HCT116 (cell line): ENCODE measurements around the gene ARHGAP20.

ENCODE experiments used
- CEBPB ChIP-seq: IDR thresholded peaks from 2 replicates; pipeline ENCODE4 v1.6.1; 2012; ENCODE audit warnings: low read depth
- ELF1 ChIP-seq: IDR thresholded peaks from 2 replicates; pipeline ENCODE4 v1.6.1; 2012; ENCODE audit warnings: low read depth, borderline replicate concordance
- POLR2A ChIP-seq: IDR thresholded peaks from 2 replicates; pipeline ENCODE4 v1.7.0; 2011; ENCODE audit warnings: borderline replicate concordance; ENCODE audit not compliant: insufficient read depth, insufficient read length; ENCODE audit errors: extremely low read depth
- RAD21 ChIP-seq: IDR thresholded peaks from 2 replicates; pipeline ENCODE4 v1.6.1; 2012; ENCODE audit warnings: low read depth, mild to moderate bottlenecking
- TCF7L2 ChIP-seq: IDR thresholded peaks from 2 replicates; pipeline ENCODE4 v1.7.0; 2011; ENCODE audit warnings: borderline replicate concordance, inconsistent platforms; ENCODE audit not compliant: insufficient read depth, insufficient read length; ENCODE audit errors: extremely low read depth
- ZNF274 ChIP-seq: fragments of 200-500 bp; sonication (Bioruptor generic); IDR thresholded peaks from 2 replicates; pipeline ENCODE4 v1.6.1; 2014; ENCODE audit warnings: mild to moderate bottlenecking, low read depth, low read length, inconsistent platforms
- TF ChIP-seq, protein P1 (sequence below), 3 experiments: fragments of 200-600 bp in 1 of 3; sonication (generic) in 1 of 3; IDR thresholded peaks in 2 of 3; conservative IDR thresholded peaks in 1 of 3; 2 replicates each; pipeline ENCODE4 v1.5.1; 2012 to 2017; ENCODE audit warnings: low read depth in 2 of 3, low read length in 2 of 3, antibody characterized with exemption in 1 of 3, borderline replicate concordance in 1 of 3, control low read depth in 1 of 3, mild to moderate bottlenecking in 1 of 3, mixed read lengths in 1 of 3, mixed run types in 1 of 3, moderate library complexity in 1 of 3; ENCODE audit not compliant: insufficient read depth in 1 of 3
- TF ChIP-seq, protein P2 (sequence below): IDR thresholded peaks from 2 replicates; pipeline ENCODE4 v1.6.1; 2012

DNA sequence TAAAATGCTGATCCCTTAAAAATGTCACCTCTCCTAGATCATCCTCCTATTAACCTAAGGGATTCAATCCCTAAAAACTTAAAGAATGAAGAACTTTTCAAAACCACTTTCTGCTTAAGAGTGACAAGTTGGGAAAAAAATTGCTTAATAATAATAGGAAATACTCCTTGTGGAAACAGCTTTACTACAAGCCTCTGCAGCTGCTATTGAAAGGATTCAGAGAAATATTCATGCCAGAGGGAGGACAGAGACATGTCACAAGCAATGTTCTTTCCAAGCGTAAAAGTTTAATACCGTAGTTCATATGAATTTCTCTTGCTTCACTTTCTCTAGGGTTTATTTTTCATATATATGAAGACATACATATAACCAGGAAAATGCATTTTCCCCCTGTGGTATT, 98.2 kb downstream of the ARHGAP20 start:
- no peak for TF ChIP-seq CEBPB
- TF ChIP-seq, protein P1, sequence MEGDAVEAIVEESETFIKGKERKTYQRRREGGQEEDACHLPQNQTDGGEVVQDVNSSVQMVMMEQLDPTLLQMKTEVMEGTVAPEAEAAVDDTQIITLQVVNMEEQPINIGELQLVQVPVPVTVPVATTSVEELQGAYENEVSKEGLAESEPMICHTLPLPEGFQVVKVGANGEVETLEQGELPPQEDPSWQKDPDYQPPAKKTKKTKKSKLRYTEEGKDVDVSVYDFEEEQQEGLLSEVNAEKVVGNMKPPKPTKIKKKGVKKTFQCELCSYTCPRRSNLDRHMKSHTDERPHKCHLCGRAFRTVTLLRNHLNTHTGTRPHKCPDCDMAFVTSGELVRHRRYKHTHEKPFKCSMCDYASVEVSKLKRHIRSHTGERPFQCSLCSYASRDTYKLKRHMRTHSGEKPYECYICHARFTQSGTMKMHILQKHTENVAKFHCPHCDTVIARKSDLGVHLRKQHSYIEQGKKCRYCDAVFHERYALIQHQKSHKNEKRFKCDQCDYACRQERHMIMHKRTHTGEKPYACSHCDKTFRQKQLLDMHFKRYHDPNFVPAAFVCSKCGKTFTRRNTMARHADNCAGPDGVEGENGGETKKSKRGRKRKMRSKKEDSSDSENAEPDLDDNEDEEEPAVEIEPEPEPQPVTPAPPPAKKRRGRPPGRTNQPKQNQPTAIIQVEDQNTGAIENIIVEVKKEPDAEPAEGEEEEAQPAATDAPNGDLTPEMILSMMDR (IDR thresholded peaks at IDR 0.05 in 2 of 3, conservative IDR thresholded peaks at IDR 0.05 in 1 of 3; ENCODE audit: borderline replicate concordance in 1 of 3, insufficient read depth in 1 of 3, low read depth in 2 of 3, low read length in 2 of 3): no peak
- TF ChIP-seq ZNF274: no peak
- no peak for TF ChIP-seq ELF1
- no peak for TF ChIP-seq POLR2A
- TF ChIP-seq, protein P2, sequence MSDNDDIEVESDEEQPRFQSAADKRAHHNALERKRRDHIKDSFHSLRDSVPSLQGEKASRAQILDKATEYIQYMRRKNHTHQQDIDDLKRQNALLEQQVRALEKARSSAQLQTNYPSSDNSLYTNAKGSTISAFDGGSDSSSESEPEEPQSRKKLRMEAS: no peak
- TF ChIP-seq RAD21: no peak
- TF ChIP-seq TCF7L2: no peak
